ENCODE data around the gene MED13.
"Not testable (repeated sequence)": the region's sequence is repeated elsewhere in the genome, so short reads cannot be mapped to it uniquely, and the experiment has no call there.

MED13 gene

DNA sequence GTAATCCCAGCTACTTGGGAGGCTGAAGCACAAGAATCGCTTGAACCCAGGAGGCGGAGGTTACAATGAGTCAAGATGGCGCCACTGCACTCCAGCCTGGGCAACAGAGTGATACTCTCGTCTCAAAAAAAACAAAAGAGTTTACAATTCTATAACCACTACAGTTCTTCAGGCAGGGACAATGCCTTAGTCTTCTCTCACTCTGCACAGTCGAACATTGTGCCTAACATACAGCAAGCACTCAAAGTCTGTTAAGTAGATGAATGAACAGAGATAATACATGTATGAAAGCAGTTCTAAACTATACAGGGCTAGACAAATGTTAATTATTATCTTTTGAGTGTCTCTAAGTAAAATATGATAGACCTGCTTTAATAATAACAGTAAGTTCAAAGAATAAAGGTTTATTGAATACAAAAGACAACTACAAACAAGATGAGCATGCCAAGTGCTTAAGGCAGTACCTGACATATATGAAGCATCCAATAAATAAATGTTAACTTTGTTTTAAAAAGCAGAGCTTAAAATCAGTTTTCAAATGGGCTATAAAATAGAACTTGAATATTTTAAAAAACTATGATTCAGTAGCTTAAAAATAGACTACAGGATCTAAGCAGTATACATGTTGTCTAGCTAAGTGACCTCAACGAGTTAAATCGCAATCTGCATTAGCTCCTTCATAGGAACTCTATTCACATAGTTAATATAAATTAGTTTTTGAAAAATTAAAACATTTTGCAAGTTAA lies 156.6 kb downstream of the MED13 start:
- in situ Hi-C loops (cut with MboI; ENCODE audit: low sequenced_read_pairs) = no loop called here

GRCh38 chr17:61907361-61907760 lies 157.7 kb downstream of the MED13 start:
- in situ Hi-C loops (cut with MboI; ENCODE audit: low sequenced_read_pairs) = no loop called here

DNA sequence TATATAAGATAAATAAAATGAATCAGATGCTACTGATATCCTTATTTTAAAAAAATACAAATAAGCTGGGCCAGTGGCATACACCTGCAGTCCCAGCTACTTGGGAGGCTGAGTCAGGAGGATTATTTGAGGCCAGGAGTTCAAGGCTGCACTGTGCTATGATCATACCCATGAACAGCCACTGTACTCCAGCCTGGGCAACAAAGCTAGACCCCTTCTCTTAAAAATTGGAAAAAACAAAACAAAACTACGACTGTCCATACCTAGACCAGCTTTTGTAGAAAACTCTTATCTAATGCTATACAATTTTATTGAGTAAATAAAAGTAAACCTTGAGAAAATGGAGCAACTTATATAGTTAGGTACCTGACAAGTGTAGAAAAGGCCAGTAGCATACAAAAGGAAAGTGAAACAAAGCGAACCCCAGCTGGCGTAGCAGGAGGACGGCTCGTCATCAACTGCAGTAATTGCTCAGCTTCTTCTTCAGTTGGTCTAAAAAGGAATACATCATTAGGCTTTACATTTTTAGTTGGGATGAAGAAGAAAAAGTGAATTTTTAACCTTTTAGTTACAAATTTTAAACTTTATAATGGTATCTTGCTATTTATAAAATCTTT lies 160.9 kb downstream of the MED13 start:
- in situ Hi-C loops (cut with MboI; ENCODE audit: low sequenced_read_pairs) = no loop called here

DNA sequence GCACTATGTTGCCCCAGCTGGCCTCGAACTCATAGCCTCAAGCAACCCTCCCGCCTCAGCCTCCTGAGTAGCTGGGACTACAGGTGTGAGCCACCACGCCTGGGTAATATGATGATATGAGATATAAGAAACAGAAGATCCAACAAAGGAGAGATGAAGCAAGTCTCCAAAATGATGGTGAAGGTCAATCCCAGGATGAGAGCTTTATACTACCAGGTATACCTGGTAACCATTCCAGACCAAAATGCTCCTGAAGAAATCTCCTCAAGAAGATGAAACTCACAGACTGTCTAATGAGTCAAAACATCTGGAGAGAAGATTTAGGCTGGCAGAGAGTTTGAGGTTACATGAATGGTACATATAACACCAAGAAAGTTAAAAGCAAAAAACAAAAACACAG lies 161.8 kb downstream of the MED13 start:
- in situ Hi-C loops (cut with MboI; ENCODE audit: low sequenced_read_pairs) = no loop called here

DNA sequence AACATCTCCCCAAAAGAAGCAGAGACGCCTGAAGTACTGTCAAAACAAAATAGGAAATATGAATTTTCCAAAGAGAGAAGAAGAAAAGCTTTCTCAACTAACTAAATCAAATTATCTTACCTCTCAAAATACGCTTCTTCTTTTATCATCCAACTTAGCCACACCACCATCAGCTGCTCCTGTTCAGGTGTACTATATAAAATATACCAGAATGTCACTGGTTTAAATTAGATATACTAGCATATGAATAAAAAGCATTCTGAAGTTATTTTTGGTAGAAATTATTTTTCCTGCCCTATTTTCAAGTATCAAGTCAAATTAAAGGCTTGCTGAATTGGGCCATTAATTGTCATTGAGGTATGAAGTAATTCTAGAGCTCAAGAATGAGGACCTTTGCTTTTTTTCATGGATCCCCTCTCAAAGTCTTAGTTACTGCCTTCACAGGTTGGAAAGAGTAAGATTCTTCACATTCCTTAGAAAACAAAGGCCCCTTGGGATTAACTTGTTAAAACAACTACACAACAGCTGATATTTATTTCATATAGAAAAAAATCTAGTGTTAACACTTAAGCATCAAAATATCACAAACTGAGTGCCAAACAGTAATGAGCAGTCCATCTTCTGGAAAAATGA lies 167.4 kb downstream of the MED13 start:
- in situ Hi-C loops (cut with MboI; ENCODE audit: low sequenced_read_pairs) = no loop called here

GRCh38 chr17:61895391-61895790 lies 169.7 kb downstream of the MED13 start:
- in situ Hi-C loops (cut with MboI; ENCODE audit: low sequenced_read_pairs) = no loop called here

DNA sequence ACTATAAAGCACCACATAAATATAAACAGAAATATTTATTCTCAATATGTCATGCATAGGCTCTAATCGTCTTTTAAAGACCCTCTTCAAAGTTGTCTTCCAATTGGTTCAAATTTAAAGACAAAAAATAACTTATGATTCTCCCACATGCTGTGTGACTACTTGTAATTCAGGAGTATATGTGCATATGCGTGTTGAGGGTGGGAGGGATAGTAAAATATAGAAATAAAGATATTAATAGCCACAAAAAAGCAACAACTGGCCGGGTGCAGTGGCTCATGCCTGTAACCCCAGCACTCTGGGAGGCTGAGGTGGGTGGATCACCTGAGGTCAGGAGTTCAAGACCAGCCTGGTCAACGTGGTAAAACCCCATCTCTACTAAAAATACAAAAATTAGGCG lies 170.8 kb downstream of the MED13 start:
- in situ Hi-C loops (cut with MboI; ENCODE audit: low sequenced_read_pairs) = not testable (repeated sequence)
